ENCODE data around the gene FICD. TPM values are rescaled to one million over a fixed set of nuclear protein-coding genes. Genes with fewer than 3 reads are reported as not detected.

FICD gene
- total RNA-seq, 4 donors from 2014 or later, result 3.3 to 8.8 (median 5.5) TPM

DNA sequence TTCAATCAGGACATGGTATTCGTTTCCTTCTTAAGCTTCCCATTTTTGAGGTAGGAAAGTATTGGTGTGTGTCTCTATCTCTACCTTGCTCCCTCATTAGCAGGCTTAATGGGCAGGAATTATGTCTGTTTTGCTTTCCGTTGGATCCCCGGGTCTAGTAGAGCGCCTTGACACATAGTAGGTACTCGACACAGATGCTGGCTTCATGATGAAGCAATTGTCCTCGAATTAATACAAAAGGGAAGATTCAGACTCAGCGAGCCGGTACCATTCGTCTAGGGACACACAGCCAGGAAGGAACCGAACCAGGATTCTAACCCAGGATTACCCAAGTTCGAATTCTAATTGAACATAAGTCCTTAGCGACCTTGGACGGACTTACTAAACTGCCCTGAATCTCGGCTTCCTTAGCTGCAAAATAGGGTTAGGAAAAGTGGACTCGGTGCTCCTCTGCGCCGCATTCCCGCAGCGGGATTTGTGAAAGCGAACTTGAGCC lies 46.8 kb downstream of the FICD start:
- Histone ChIP-seq H3K4me1 (peaks cover 4 to 76% (median 26%) of the 10 kb centered on the region in 3 donors), H3K27ac (peak overlapping the region; percentile 63 to 95 (median 94)), H3K9me3 (no peaks in the 10 kb centered on the region), H3K4me3 (peak overlapping the region; percentile 84 to 91), H3K27me3 (no peaks in the 10 kb centered on the region), H3K36me3 (peaks cover 0 to 44% of the 10 kb centered on the region in 2 donors)
- TF ChIP-seq POLR2A (IDR thresholded peaks at IDR 0.05), result no peak
- no peak for TF ChIP-seq POLR2AphosphoS5 (IDR thresholded peaks at IDR 0.05)
- no peak for ATAC-seq
- WGBS, 2 donors (ENCODE audit: low coverage in 1 of 2), result 1 to 2% methylated on average over 11 to 16 of the region's 20 CpGs

DNA sequence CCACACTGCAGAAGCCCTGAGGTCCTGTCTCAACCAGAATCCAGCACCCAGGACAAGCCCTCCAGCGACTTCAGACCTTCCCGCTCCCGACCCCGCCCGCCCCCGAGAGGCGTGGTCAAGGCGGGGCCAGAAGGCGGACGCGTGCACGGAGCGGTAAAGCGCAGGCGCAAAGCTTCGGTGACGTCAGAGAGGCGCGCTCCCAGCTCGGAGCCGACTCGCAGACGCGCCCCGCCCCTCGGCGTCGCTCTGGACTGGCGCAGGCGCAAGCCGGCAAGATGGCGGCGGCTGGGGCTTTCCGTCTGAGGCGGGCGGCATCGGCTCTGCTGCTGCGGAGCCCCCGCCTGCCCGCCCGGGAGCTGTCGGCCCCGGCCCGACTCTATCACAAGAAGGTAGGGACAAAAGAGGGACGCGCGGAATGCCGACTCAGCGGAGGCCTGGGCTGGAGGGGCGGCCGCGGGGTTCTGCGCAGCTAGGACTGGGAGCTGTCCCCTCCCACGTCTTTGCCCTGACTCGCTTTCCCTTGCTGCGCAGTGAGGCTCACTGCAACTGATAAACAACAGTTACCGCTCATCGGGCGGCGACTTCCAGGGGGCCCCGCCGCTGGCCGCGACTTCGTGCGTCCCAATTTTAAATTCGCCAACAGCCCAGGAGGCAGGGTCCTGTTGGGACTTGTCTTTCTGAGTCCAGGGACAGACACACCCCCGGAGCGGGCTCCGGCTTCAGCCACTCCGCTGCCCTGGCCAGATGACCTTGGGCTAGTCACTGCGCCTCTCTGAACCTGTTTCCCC lies 47.5 kb downstream of the FICD start, which contains the start of gene ISCU:
Gene ISCU, plus strand, starts transcription at position 249 of the 788 bp plus-strand sequence. Its CDS starts 27 bp downstream, at position 276.
- peak; percentile 92 to 98 for TF ChIP-seq POLR2A (IDR thresholded peaks at IDR 0.05)
- TF ChIP-seq POLR2AphosphoS5 (IDR thresholded peaks at IDR 0.05), result peak; percentile 75
- TF ChIP-seq, protein P1, sequence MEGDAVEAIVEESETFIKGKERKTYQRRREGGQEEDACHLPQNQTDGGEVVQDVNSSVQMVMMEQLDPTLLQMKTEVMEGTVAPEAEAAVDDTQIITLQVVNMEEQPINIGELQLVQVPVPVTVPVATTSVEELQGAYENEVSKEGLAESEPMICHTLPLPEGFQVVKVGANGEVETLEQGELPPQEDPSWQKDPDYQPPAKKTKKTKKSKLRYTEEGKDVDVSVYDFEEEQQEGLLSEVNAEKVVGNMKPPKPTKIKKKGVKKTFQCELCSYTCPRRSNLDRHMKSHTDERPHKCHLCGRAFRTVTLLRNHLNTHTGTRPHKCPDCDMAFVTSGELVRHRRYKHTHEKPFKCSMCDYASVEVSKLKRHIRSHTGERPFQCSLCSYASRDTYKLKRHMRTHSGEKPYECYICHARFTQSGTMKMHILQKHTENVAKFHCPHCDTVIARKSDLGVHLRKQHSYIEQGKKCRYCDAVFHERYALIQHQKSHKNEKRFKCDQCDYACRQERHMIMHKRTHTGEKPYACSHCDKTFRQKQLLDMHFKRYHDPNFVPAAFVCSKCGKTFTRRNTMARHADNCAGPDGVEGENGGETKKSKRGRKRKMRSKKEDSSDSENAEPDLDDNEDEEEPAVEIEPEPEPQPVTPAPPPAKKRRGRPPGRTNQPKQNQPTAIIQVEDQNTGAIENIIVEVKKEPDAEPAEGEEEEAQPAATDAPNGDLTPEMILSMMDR (IDR thresholded peaks at IDR 0.05), result peak in 2 of 4 experiments; percentile 2 to 11
- no peak for TF ChIP-seq EP300 (IDR thresholded peaks at IDR 0.05)
- Histone ChIP-seq H3K36me3 (peaks cover 0 to 46% of the 10 kb centered on the region in 2 donors), H3K4me3 (peak within 1 kb of the TSS; percentile 84 to 91), H3K4me1 (peaks cover 4 to 76% (median 23%) of the 10 kb centered on the region in 3 donors), H3K9me3 (no peaks in the 10 kb centered on the region), H3K27ac (peak within 1 kb of the TSS; percentile 92 to 95 (median 94)), H3K27me3 (no peaks in the 10 kb centered on the region)
- ATAC-seq, result peak; percentile 92
- no CpG with 5 or more reads among the region's 72 CpGs for WGBS, 2 donors (ENCODE audit: low coverage in 1 of 2)

DNA sequence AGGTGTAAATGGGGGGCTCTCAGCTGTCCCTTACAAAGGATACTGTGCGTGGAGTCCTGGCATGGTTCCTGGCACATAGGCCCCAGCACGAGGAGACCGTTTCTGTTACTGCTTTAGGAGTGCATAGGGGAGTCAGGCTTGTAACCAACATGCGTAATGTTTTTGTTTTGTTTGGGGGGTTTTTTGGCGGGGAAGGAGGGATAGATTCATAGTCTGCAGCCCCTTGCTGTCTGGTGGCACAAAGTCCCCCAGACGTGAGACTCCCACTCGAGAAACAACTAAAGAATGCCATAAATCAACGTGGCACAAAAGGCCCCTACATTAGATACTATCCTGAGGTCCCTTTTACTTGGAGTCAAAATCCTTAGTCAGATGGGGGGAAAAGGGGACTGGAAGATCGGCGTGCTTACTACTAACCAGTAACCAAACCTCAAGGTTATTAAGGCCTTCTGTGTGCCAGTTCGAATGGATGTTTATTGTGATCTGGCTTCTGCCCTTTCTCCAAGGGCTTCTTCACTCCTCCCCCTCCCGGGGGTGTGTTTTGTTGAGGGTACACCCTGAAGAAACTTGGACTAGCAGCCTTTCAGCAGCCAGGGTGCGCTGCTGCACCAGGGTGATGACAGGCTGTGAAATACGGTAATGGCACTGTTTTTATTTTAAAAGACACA lies 48.2 kb downstream of the FICD start:
- Histone ChIP-seq H3K36me3 (peaks cover 0 to 46% of the 10 kb centered on the region in 2 donors), H3K9me3 (no peaks in the 10 kb centered on the region), H3K27ac (peak overlapping the region; percentile 92 to 95 (median 94)), H3K4me3 (peak overlapping the region; percentile 84 to 91), H3K27me3 (no peaks in the 10 kb centered on the region), H3K4me1 (peaks cover 4 to 76% (median 18%) of the 10 kb centered on the region in 3 donors)
- WGBS, 2 donors (ENCODE audit: low coverage in 1 of 2), result 1 to 2% methylated on average over 6 to 9 of the region's 14 CpGs
- TF ChIP-seq EP300 (IDR thresholded peaks at IDR 0.05) (no peak), POLR2A (IDR thresholded peaks at IDR 0.05) (no peak), POLR2AphosphoS5 (IDR thresholded peaks at IDR 0.05) (peak; percentile 35)
- TF ChIP-seq, protein P1 (IDR thresholded peaks at IDR 0.05), result peak; percentile 67 to 90 (median 88)
- peak; percentile 43 for ATAC-seq

DNA sequence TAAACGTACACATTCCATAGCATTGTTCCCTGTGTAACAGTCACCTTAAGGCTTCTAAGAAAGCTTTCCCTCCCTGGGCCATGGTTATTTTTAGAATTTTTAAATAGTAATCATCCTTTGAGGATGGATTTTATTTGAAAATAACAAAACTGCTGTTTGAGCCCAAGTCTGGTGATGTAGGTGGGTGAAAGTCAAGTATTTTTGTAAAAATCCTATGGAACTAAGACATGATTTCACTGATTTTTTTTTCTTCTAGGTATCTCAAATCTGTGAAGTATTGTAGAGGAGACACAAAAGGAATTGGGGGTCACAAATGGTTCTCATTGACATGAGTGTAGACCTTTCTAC lies 48.7 kb downstream of the FICD start:
- no peak for ATAC-seq
- no peaks in the 10 kb centered on the region for H3K9me3 ChIP-seq
- H3K36me3 ChIP-seq, result peaks cover 0 to 49% of the 10 kb centered on the region in 2 donors
- TF ChIP-seq EP300 (IDR thresholded peaks at IDR 0.05) (no peak), POLR2AphosphoS5 (IDR thresholded peaks at IDR 0.05) (no peak), POLR2A (IDR thresholded peaks at IDR 0.05) (no peak)
- TF ChIP-seq, protein P1 (IDR thresholded peaks at IDR 0.05), result no peak
- H3K4me1 ChIP-seq, result peaks cover 4 to 76% (median 16%) of the 10 kb centered on the region in 3 donors
- no peaks in the 10 kb centered on the region for H3K27me3 ChIP-seq
- WGBS, 2 donors (ENCODE audit: low coverage in 1 of 2), result 0% methylated on average over 1 of the region's 1 CpG
- H3K27ac ChIP-seq, result peak overlapping the region in 3 of 4 donors; percentile 93 to 95 (median 94)
- peak overlapping the region; percentile 84 to 91 for H3K4me3 ChIP-seq

DNA sequence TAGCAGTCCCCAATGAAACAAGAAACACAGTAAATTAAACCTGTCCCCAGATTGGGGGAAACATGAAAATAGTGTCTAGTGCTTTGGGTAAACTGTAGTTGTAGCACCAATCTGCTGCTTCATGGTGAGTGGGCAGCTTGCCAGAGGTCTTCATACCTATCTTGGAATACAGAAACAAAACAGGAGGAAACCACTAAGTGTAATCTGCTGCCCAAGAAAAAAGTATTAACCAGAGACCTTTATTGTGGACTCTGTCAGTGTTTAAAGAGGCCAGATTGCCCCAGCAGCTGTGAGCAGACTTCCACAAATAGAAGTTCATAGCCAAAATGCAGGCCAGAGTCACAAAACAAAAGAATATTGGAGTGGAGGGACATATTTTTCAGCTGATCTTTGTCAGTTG lies 49.6 kb downstream of the FICD start:
- H3K4me1 ChIP-seq, result peaks cover 3 to 67% (median 8%) of the 10 kb centered on the region in 3 donors
- no peak for ATAC-seq
- no peaks in the 10 kb centered on the region for H3K27me3 ChIP-seq
- H3K9me3 ChIP-seq, result no peaks in the 10 kb centered on the region
- H3K4me3 ChIP-seq, result no peak overlapping the region
- peaks cover 0 to 59% of the 10 kb centered on the region in 2 donors for H3K36me3 ChIP-seq
- peak overlapping the region in 3 of 4 donors; percentile 41 to 94 (median 93) for H3K27ac ChIP-seq
- TF ChIP-seq POLR2AphosphoS5 (IDR thresholded peaks at IDR 0.05) (no peak), EP300 (IDR thresholded peaks at IDR 0.05) (no peak), POLR2A (IDR thresholded peaks at IDR 0.05) (no peak)
- TF ChIP-seq, protein P1 (IDR thresholded peaks at IDR 0.05), result no peak
